NCI-H1694 (cell line): ENCODE measurements around the gene LAMTOR4.

ENCODE experiments used
- DNase-seq: peaks from one replicate; lab custom pipeline; 2025; lab: John Stamatoyannopoulos, UW

Gene LAMTOR4

DNA sequence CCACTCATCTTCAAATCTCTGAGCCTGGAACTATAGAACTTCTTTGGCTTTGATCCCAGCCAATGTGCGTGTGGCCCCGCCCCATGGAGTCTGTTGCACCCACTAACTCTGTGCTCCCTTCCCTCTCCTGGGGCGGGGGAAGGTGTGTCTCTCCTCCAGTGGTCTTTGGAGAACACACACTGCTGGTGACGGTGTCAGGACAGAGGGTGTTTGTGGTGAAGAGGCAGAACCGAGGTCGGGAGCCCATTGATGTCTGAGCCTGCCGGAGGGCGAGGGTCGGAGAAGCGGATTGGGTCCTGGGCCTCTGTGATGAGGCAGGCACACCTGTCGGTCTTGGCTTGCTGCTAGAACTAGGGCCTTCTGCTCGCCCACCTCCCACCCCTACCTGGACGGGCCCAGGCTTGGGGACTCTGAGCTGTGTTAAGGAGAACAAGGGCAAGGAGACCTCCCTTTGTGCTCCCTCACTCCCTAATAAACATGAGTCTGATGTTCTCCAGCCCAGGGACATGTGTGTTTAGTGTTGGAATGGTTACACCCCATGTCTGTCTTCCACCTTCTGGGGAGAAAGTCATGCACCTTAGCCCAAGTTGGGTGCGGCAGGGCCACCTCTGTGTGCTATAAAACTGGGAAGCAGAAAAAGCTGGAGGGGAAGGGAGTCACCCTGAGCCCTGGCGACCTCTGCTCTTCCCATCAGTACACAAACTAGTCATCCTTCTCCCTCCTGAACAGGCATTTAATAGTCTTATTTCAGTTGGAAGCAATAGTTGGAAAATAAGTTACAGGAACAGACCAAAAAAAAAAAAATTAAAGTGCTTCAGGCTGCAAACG is 5.2 kb downstream of the LAMTOR4 start:
- DNase-seq: no peak

- no peak for DNase-seq
Measured at GRCh38 chr7:100154651-100155491, 6.2 kb downstream of the LAMTOR4 start.

DNA sequence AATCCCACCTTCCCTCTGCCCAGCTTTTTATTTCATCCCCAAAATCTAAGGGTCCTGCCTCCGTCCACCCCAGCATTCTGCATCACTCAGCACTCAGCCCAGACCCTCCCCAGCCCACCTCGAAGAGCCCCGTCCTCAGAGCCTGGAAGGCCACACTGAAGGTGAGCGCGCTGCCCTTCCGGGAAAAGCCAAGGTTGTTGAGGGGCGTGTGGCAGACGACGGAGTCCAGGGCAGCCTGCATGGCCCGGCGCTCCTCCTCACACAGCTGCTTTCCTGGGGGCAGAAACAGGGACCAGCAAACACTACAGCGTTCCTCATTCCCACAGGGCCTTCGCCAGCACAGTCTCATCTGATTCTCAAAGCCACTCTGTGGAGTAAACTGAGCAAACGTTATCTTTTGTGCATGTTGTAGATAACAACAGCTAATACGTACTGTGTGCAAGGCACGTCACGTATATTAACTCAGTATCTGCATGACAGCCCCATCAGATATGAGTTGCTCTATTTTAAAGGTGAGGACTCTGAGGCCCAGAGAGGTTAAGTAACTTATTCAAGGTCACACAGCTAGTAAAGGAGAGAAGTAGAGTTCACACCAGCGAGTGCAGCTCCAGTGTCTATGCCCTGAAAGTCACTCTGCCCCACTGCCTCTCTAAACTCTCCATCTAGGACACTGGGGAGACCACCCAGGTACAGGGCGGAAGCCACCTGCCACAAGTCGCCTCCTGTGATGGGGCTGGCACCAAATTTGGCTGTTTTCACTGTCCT is 7.0 kb downstream of the LAMTOR4 start:
- DNase-seq: no peak

GRCh38 chr7:100156331-100157068 is 7.8 kb downstream of the LAMTOR4 start:
- DNase-seq: no peak

- DNase-seq: no peak
Measured at GRCh38 chr7:100157069-100157333, 8.3 kb downstream of the LAMTOR4 start.

- DNase-seq: no peak
Measured at GRCh38 chr7:100157334-100158228, 8.9 kb downstream of the LAMTOR4 start.

DNA sequence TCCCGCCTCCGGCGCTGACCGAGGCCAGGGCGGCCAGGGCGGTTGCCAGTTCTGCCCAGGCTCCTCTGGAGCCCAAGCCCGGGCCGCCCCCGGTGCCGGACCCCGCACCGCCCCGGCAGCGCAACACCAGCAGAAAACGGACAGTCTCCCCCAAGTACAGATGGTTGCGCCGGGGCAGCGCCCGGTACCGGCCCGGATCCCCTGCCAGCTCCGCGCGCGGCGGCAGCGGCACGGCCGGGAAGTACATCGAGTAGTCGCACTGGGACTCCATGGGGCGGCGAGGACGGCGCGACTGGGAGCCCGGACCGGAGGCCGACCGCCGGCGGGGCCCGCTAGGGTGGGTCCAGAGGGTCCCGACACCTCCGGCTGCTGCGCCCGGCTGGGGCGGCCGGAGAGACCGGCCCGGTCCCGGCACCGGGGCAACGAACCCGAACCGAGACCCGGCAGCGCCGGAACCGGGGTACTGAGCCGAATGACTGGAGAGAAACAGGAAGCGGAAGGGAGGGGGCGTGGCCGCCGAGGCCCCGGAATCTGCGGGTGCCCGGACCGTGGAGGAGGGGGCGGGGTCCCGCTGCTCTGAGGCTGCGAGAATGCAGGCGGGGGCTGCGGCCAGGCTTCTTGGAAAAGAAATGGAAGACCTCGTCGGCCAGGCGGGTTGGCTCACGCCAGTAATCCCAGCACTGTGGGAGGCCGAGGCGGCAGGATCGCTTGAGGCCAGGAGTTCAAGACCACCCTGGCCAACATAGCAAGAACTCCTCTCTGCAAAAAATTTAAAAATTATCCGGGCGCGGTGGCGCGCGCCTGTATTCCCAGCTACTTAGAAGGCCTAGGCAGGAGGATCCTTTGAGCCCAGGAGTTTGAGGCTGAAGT is 9.7 kb downstream of the LAMTOR4 start, which contains the start of gene TRAPPC14:
TSS of gene TRAPPC14 (minus strand) at position 495 of the 870 bp plus-strand sequence. CDS start at position 271, 224 bp downstream.
- DNase-seq: peak; percentile 63

DNA sequence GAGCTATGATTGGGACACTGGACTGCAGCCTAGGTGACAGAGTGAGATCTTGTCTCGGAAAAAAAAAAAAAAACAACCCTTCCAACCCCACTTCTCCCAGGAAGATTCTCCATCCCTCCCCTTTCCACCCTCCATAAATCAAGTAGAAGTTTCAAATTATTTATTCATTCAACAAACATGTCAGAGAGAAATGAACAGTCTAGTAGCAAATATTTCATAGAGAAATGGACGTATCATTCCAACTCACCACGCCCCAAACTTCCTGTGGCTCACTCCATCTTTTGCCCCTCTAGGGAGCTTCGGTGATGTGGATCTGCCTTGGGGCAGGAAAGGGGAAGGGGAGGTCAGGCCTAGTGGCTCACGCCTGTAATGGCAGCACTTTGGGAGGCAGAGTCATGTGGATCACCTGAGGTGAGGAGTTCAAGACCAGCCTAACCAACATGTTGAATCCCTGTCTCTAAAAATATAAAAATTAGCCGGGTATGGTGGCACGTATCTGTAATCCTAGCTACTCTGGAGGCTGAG is 10.4 kb downstream of the LAMTOR4 start:
- no peak for DNase-seq

DNA sequence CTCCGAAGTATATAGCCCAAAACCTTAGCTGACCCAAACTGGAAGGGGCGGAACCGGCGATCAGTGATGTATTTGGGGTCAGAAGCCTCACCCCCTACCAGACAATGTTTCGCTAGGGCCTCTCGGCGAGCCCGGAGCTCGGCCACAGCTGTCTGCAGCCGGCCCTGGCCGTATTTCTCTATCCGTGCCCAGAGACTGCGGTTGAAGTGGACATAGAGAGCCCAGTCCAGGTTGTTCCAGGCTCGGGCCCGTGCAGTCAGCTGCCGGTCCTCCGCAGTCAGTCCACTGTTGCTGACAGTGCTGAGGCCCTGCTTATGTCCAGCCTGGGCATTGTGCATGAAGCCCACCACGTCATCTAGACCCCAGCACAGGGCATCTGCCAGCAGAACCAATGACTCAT is 11.3 kb downstream of the LAMTOR4 start:
- no peak for DNase-seq

GRCh38 chr7:100163006-100163531 is 14.4 kb downstream of the LAMTOR4 start:
- DNase-seq: no peak

- no peak for DNase-seq
Measured at GRCh38 chr7:100163871-100164270, 15.2 kb downstream of the LAMTOR4 start.

DNA sequence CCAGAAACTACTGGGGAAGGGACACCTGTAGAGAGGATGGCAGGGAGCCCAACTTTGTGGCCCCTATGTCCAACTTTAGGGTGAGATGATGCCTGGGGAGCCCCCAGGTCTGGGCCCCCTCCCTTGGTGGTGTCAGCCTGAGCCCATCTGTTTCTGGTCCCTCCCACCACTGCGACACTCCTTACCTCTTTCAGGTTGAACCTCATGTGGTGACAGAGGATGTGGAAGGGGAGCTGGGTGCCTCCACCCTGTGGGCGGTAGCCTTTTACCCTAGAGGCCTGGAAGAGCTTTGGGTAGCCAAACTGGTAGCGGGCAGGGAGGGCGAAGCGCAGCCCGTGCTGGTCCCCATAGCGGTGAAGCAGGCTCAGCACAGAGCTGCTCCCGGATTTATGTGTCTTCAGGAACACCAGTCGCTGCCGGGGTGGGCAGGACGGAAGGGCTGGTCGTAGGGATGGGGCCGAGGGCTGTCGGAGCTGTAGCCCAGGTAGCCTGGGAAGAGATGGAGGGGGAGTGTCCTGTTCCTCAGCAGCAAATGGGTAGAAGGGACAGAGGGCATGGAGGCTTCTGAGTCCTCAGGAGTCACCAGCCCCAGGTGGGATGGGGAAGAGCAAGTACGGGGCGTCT is 17.7 kb downstream of the LAMTOR4 start:
- DNase-seq: no peak

DNA sequence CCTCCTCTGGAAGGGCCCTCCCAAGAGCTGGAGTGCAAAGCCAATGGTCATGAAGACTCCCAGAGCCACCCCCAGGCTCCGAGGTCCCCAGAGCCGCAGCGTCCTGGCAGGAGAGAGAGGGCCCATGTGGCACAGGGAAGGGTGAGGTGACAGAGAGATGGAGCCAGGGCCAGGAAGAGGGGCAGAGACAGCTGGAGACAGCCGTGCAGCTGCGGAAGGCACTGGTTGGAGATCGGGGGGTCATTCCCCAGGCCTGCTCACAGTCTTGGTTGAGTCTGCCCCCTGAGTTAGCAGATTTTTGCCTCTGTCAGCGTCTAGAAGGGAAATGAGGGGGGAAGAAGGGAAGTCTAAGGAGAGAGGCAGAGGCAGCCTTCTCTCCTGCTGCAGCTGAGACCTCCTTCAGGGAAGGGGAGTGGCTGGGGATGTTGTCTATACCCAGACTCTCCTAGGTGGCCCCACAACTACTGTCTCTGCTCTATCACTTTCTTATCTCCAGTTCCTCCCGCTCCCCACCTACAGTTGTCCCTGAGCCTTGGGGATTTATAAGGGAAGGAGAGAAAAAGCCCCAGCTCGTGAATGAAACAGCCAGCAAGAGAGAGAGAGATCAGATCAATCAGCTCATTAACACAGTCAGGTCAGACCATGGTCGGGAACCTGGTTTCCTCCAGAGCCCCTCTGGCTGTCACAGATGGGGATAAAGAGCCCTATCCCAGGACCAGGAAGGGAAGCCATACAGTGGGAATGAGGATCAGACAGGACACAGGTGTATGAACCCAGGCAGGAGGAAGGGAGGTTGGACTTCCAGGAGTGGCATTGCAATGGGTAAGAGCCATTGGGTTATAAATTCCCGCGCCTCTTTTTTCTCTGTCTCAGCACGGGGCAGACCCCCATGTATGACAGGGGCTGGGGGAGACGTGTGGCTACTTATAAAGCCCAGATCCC is 18.5 kb downstream of the LAMTOR4 start:
- no peak for DNase-seq

- no peak for DNase-seq
Measured at GRCh38 chr7:100167912-100168323, 19.2 kb downstream of the LAMTOR4 start.

DNA sequence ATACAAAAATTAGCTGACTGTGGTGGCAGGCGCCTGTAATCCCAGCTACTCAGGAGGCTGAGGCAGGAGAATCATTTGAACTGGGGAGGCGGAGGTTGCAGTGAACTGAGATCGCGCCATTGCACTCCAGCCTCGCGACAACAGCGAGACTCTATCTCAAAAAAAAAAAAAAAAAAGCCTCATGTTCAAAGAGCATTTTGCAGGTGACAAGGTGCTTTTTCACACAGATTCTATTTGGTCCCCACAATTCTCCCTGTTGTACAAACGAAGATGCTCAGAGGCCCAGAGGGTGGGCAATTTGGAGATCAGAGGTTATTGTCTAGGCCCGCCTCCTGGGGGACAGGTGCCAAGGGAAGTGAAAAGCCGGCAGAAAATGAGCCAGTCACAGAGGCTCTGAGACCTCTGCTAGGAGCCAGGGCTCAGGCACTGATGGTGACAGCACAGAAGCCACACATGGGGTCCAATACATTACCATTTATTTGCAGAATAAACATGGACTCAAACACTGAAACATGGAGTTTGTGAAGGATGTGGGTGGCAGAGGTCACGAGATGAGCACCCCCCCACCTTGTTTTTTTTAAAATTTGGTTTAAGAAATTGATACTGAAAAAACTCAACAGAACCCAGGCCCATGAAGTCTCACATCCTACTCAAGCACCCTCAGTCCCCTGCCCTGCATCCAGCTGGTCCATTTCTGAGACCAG is 20.6 kb downstream of the LAMTOR4 start:
- DNase-seq: no peak

GRCh38 chr7:100170101-100170897 is 21.6 kb downstream of the LAMTOR4 start:
- DNase-seq: no peak
